Activated CD4-positive, alpha-beta T cell treated with anti-CD3 and anti-CD28 coated beads for 36 hours (primary cell): ENCODE measurements around the gene PPM1E. TPM values are rescaled to one million over a fixed set of nuclear protein-coding genes. Genes with fewer than 3 reads are reported as not detected.

Experiments
- ATAC-seq: fragments of 200-7000 bp; cut with Tn5 transposase; one replicate; pipeline ENCODE4 v1.10.0; 2021; ENCODE audit warnings: mild to moderate bottlenecking, moderate library complexity
- CTCF ChIA-PET: fragments of 350-600 bp; sonication (Branson Sonifier 250); formaldehyde crosslinking; loops from one replicate; lab custom pipeline; 2021; ENCODE audit warnings: antibody characterized with exemption; lab: Charles Lee
- POLR2A ChIA-PET: fragments of 350-600 bp; sonication (Branson Sonifier 250); formaldehyde crosslinking; loops from one replicate; lab custom pipeline; 2021; ENCODE audit warnings: antibody characterized with exemption, inconsistent platforms; lab: Charles Lee
- DNase-seq: peaks from one replicate; pipeline ENCODE4 v3.0.0-alpha.2; 2020
- H3K27ac Mint-ChIP-seq: one replicate; pipeline ENCODE4 v1.8.0; 2021; ENCODE audit warnings: mixed read lengths
- H3K27me3 Mint-ChIP-seq: one replicate; pipeline ENCODE4 v1.8.0; 2021; ENCODE audit warnings: mixed read lengths
- H3K36me3 Mint-ChIP-seq: one replicate; pipeline ENCODE4 v1.8.0; 2021; ENCODE audit warnings: low read depth, mixed read lengths
- H3K4me1 Mint-ChIP-seq: one replicate; pipeline ENCODE4 v1.8.0; 2021; ENCODE audit warnings: mixed read lengths
- H3K4me3 Mint-ChIP-seq: one replicate; pipeline ENCODE4 v1.8.0; 2021; ENCODE audit warnings: mild to moderate bottlenecking, moderate library complexity, mixed read lengths
- H3K9me3 Mint-ChIP-seq: one replicate; pipeline ENCODE4 v1.8.0; 2021; ENCODE audit warnings: low read depth, mixed read lengths
- intact Hi-C, 2 experiments: fragments of 100-400 bp; cut with DNase I in 1 of 2; cut with micrococcal nuclease in 1 of 2; formaldehyde crosslinking; loops; one replicate each; pipeline versions ENCODE4 v1.14.2 to v1.15.1; 2022 to 2024; cut with DNase I, micrococcal nuclease
- total RNA-seq, 2 experiments: library from RNA; stranded (reverse); gene quantifications; one replicate each; pipeline ENCODE4 v1.2.3, GENCODE V29; 2021

The PPM1E gene
- total RNA-seq, 2 experiments from 2014 or later, result not detected

GRCh38 chr17:58980706-58981481 lies 225.2 kb downstream of the PPM1E start:
- DNase-seq (no peak), ATAC-seq (no peak)
- POLR2A ChIA-PET, result no interaction called here
- H3K4me3 Mint-ChIP-seq, result no peak overlapping the region
- H3K4me1 Mint-ChIP-seq, result peaks cover 8% of the 10 kb centered on the region
- intact Hi-C loops, result no loop called here
- H3K9me3 Mint-ChIP-seq, result no peaks in the 10 kb centered on the region
- no peaks in the 10 kb centered on the region for H3K27me3 Mint-ChIP-seq
- no peaks in the 10 kb centered on the region for H3K36me3 Mint-ChIP-seq
- CTCF ChIA-PET, result interaction anchor here (2.2 kb wide), 1 partner anchor 10 kb away, joined by 8 read pairs; no protein-coding TSS in a partner anchor
- no peak overlapping the region for H3K27ac Mint-ChIP-seq

GRCh38 chr17:58982626-58983025 lies 227.0 kb downstream of the PPM1E start:
- no peak overlapping the region for H3K4me3 Mint-ChIP-seq
- no peaks in the 10 kb centered on the region for H3K9me3 Mint-ChIP-seq
- ChIA-PET POLR2A (interaction anchor here (0.7 kb wide), 1 partner anchor 351 kb away, joined by 4 read pairs; no protein-coding TSS in a partner anchor), CTCF (interaction anchor here (1.0 to 1.3 kb wide), 2 partner anchors 9 to 272 kb away, joined by 3 to 4 read pairs; no protein-coding TSS in a partner anchor)
- H3K27me3 Mint-ChIP-seq, result no peaks in the 10 kb centered on the region
- peaks cover 14% of the 10 kb centered on the region for H3K4me1 Mint-ChIP-seq
- intact Hi-C loops, result no loop called here
- DNase-seq (no peak), ATAC-seq (peak; percentile 51)
- H3K27ac Mint-ChIP-seq, result no peak overlapping the region
- no peaks in the 10 kb centered on the region for H3K36me3 Mint-ChIP-seq

- Mint-ChIP-seq H3K27me3 (no peaks in the 10 kb centered on the region), H3K4me3 (no peak overlapping the region), H3K9me3 (no peaks in the 10 kb centered on the region), H3K4me1 (peaks cover 14% of the 10 kb centered on the region), H3K36me3 (peaks cover 3% of the 10 kb centered on the region), H3K27ac (no peak overlapping the region)
- no peak for DNase-seq
- intact Hi-C loops, result no loop called here
- ChIA-PET CTCF (no interaction called here), POLR2A (no interaction called here)
- no peak for ATAC-seq
Measured at GRCh38 chr17:58985367-58985766, 229.7 kb downstream of the PPM1E start.

- Mint-ChIP-seq H3K4me1 (peaks cover 13% of the 10 kb centered on the region), H3K9me3 (no peaks in the 10 kb centered on the region), H3K27me3 (no peaks in the 10 kb centered on the region), H3K27ac (no peak overlapping the region), H3K4me3 (no peak overlapping the region), H3K36me3 (peaks cover 3% of the 10 kb centered on the region)
- ATAC-seq (peak; percentile 47), DNase-seq (peak; percentile 61)
- ChIA-PET POLR2A (no interaction called here), CTCF (no interaction called here)
- intact Hi-C loops, result no loop called here
Measured at GRCh38 chr17:58985971-58986370, 230.3 kb downstream of the PPM1E start.

DNA sequence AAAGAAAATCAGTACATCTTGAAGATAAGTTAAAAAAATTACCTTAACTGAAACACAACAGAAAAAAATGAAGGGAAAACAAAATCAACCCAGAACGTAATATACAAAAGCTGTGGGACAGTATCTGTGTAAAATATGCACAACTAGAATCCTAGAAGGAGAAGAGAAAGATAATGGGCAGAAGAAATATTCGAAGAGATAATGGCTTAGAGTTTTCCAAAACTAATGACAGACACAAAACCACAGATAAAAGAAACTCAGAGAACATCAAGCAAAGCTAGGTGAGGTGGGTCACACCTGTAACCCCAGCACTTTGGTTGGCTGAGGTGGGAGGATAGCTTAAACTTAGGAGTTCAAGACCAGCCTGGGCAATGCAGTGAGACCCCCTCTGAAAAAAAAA lies 234.0 kb downstream of the PPM1E start:
- intact Hi-C loops, result no loop called here
- POLR2A ChIA-PET, result interaction anchor here (0.6 kb wide), 3 partner anchors 320 to 715 kb away, joined by 3 to 4 read pairs (median 3); no protein-coding TSS in a partner anchor
- H3K4me3 Mint-ChIP-seq, result no peak overlapping the region
- H3K36me3 Mint-ChIP-seq, result peaks cover 3% of the 10 kb centered on the region
- DNase-seq (no peak), ATAC-seq (no peak)
- CTCF ChIA-PET, result interaction anchor here (0.6 to 1.2 kb wide), 2 partner anchors 15 to 22 kb away, joined by 3 read pairs; no protein-coding TSS in a partner anchor
- H3K9me3 Mint-ChIP-seq, result no peaks in the 10 kb centered on the region
- H3K27me3 Mint-ChIP-seq, result no peaks in the 10 kb centered on the region
- H3K4me1 Mint-ChIP-seq, result peaks cover 22% of the 10 kb centered on the region
- H3K27ac Mint-ChIP-seq, result no peak overlapping the region

- Mint-ChIP-seq H3K27ac (peak overlapping the region; percentile 6), H3K9me3 (no peaks in the 10 kb centered on the region), H3K4me3 (no peak overlapping the region), H3K36me3 (peaks cover 4% of the 10 kb centered on the region), H3K4me1 (peaks cover 13% of the 10 kb centered on the region), H3K27me3 (no peaks in the 10 kb centered on the region)
- intact Hi-C loops, result loop anchor here in 1 of 2 experiments (1.0 kb wide), 1 partner anchor 9 kb away; no protein-coding TSS in a partner anchor
- POLR2A ChIA-PET, result no interaction called here
- DNase-seq, result peak; percentile 40
- peak; percentile 86 for ATAC-seq
- CTCF ChIA-PET, result interaction anchor here (0.7 to 1.3 kb wide), 4 partner anchors 9 to 290 kb away, joined by 3 to 5 read pairs (median 4); no protein-coding TSS in a partner anchor
Measured at GRCh38 chr17:58991718-58992331, 236.2 kb downstream of the PPM1E start.

DNA sequence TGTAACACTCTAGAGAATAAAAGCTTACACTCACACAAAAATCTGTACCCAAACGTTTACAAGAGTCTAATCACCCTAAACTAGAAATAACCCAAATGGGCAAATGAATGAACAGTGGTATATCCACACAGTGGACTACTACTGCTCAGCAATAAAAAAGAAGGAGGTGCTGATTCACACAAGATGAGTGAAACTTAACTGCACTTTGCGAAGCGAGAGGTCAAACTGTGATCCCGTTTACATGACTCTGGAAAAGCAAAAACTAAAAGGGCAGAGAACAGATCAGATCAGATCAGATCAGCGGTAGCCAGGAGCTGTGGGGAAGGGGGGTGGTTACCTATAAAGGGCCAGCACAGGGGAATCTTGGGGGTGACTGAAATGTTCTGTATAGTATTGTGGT lies 237.7 kb downstream of the PPM1E start:
- Mint-ChIP-seq H3K36me3 (peaks cover 11% of the 10 kb centered on the region), H3K4me1 (peaks cover 16% of the 10 kb centered on the region), H3K9me3 (no peaks in the 10 kb centered on the region), H3K4me3 (no peak overlapping the region), H3K27me3 (no peaks in the 10 kb centered on the region), H3K27ac (no peak overlapping the region)
- ATAC-seq (no peak), DNase-seq (no peak)
- ChIA-PET CTCF (no interaction called here), POLR2A (no interaction called here)
- intact Hi-C loops, result no loop called here

DNA sequence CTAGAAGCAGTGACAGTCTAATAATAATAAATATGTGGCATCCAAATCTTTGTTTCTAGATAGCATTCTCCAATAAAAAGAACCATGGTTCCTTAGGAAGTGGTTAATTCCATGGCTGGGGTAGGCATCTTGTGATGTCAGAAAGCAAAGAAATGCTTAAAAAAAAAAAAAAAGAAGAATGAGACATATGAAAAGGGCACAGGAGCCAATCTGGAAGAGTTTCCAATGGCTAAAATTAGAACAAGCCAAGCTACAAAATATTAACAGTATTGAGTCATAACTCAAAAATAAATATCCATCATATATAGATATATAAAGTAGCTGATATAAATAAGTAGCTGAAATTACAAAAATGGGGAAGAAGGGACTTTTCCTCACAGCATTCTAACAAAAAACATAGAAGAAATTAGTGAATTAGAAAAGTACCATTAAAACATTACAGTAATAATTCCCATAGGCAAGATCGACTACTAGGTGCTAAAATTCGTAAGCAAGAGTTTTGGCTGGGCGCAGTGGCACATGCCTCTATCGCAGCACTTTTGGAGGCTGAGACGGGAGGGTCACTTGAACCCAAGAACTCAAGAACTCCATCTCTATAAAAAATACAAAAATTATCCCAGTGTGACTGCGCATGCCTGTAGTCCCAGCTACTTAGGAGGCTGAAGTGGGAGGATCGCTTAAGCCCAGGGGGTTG lies 239.7 kb downstream of the PPM1E start:
- Mint-ChIP-seq H3K4me1 (peaks cover 23% of the 10 kb centered on the region), H3K27ac (no peak overlapping the region), H3K9me3 (no peaks in the 10 kb centered on the region), H3K4me3 (no peak overlapping the region), H3K36me3 (peaks cover 20% of the 10 kb centered on the region), H3K27me3 (no peaks in the 10 kb centered on the region)
- no peak for ATAC-seq
- no peak for DNase-seq
- ChIA-PET POLR2A (no interaction called here), CTCF (interaction anchor here (1.6 kb wide), 1 partner anchor 285 kb away, joined by 8 read pairs; no protein-coding TSS in a partner anchor)
- intact Hi-C loops, result no loop called here

DNA sequence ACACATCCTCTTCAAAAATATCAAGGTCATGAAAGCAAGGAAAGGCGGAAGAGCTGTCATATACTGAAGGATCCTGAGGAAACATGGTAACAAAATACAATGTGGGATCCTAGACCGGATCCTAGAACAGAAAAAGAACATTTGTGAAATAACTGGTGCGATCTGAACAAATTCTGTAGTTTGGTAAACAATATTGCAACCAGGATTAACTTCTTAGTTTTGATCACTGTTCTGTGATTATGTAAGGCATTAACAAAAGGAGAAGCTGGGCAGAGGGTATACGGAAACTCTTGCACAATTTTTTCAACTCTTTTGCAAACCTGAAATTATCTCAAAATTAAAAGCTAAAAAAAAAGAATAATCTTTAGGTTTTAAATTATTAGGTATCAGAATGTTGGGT lies 241.3 kb downstream of the PPM1E start:
- H3K4me1 Mint-ChIP-seq, result peaks cover 31% of the 10 kb centered on the region
- H3K36me3 Mint-ChIP-seq, result peaks cover 22% of the 10 kb centered on the region
- no peaks in the 10 kb centered on the region for H3K27me3 Mint-ChIP-seq
- intact Hi-C loops, result no loop called here
- H3K9me3 Mint-ChIP-seq, result no peaks in the 10 kb centered on the region
- ATAC-seq (no peak), DNase-seq (no peak)
- ChIA-PET CTCF (no interaction called here), POLR2A (no interaction called here)
- no peak overlapping the region for H3K4me3 Mint-ChIP-seq
- no peak overlapping the region for H3K27ac Mint-ChIP-seq

DNA sequence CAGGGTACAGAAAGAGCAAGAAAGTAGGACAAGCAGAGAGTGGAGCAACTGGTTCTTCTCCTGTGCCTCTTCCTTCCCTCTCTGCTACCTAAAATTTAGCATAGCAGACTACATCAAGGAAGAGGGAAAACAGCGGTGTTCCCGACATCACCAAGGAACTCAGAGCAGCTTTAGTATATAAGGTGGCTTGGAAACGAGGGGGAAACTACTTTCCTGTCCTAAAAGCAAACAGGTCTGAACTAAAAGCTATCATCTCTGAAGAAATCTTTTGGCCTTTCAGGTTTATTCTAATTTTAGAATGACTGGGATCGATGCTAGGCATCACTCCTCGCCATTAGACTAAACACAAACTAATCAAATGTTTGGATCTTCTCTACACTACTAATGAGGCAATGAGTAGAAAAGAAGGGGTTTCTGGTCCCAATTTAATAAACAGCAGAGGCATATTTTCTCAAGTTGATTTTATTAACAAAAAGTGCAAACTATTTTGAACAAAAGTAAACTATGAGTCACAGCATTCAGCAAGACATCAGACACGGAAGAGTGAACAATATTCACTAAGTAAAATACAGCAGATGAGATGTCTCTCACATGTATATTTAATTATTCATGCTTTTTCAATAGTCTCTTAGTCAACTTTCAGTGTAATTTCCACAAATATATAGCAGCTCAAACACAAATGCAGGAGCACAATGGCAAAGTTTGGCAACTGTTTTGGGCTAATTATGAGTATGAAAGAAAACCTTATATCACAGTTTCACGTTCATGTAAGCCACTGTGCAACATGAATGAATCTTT lies 242.3 kb downstream of the PPM1E start:
- Mint-ChIP-seq H3K4me3 (no peak overlapping the region), H3K27me3 (no peaks in the 10 kb centered on the region), H3K36me3 (peaks cover 22% of the 10 kb centered on the region), H3K27ac (peak overlapping the region; percentile 21), H3K4me1 (peaks cover 33% of the 10 kb centered on the region), H3K9me3 (no peaks in the 10 kb centered on the region)
- ChIA-PET POLR2A (no interaction called here), CTCF (no interaction called here)
- intact Hi-C loops, result no loop called here
- ATAC-seq (no peak), DNase-seq (no peak)

DNA sequence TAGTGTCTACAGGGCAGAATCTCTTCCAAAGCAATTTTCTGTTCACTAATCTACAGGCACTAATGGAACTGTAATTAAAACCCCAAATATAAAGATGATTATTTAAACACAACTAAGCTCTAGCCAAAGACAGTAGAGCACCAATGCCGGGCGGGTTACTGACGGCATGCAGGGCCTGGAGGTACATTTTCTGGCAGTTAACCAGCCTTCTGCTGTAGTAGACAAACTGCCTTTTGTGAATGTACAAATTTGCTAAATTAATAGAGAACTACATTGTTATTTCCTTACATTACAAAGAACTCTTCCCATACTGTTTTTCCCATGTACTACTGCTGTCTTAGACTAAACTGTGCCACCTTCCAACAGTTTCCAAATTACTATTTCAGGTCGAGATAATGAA lies 243.2 kb downstream of the PPM1E start:
- ChIA-PET POLR2A (no interaction called here), CTCF (no interaction called here)
- no peak for ATAC-seq
- DNase-seq, result no peak
- Mint-ChIP-seq H3K27ac (no peak overlapping the region), H3K4me3 (no peak overlapping the region), H3K9me3 (no peaks in the 10 kb centered on the region), H3K4me1 (peaks cover 34% of the 10 kb centered on the region), H3K36me3 (peaks cover 22% of the 10 kb centered on the region), H3K27me3 (no peaks in the 10 kb centered on the region)
- intact Hi-C loops, result no loop called here
